AG09319 (cell line): ENCODE data around the gene BCR.

Experiments
- DNase-seq: peaks from one replicate; pipeline ENCODE4 v3.0.0-alpha.2; 2010; ENCODE audit warnings: low read depth; ENCODE audit errors: extremely low read depth
- TF ChIP-seq, protein P1 (sequence below): IDR thresholded peaks from 2 replicates; pipeline ENCODE4 v1.5.1; 2011; ENCODE audit warnings: low read depth, mild to moderate bottlenecking, inconsistent platforms, low read length, moderate library complexity

BCR gene

DNA sequence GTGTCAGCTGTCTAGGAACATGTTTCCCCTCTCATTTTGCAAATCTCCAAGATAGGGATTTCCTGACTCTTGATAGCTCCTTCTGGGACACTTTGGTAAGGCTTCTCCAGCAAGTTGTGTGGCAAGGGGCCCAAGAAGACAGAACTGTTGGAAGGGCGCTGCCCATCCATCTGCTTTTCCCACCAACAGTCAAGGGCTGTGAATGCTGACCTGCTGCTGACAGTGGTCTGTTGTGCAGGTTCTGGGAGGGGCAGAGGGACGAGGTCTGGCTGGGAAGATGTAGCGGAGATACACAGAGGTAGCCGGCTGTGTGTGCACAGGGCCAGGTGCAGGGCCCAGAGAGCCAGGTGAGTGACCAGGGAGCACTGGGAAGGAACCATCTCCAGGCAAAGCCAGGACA lies 12.2 kb downstream of the BCR start:
- no peak for DNase-seq
- TF ChIP-seq, protein P1, sequence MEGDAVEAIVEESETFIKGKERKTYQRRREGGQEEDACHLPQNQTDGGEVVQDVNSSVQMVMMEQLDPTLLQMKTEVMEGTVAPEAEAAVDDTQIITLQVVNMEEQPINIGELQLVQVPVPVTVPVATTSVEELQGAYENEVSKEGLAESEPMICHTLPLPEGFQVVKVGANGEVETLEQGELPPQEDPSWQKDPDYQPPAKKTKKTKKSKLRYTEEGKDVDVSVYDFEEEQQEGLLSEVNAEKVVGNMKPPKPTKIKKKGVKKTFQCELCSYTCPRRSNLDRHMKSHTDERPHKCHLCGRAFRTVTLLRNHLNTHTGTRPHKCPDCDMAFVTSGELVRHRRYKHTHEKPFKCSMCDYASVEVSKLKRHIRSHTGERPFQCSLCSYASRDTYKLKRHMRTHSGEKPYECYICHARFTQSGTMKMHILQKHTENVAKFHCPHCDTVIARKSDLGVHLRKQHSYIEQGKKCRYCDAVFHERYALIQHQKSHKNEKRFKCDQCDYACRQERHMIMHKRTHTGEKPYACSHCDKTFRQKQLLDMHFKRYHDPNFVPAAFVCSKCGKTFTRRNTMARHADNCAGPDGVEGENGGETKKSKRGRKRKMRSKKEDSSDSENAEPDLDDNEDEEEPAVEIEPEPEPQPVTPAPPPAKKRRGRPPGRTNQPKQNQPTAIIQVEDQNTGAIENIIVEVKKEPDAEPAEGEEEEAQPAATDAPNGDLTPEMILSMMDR = no peak

DNA sequence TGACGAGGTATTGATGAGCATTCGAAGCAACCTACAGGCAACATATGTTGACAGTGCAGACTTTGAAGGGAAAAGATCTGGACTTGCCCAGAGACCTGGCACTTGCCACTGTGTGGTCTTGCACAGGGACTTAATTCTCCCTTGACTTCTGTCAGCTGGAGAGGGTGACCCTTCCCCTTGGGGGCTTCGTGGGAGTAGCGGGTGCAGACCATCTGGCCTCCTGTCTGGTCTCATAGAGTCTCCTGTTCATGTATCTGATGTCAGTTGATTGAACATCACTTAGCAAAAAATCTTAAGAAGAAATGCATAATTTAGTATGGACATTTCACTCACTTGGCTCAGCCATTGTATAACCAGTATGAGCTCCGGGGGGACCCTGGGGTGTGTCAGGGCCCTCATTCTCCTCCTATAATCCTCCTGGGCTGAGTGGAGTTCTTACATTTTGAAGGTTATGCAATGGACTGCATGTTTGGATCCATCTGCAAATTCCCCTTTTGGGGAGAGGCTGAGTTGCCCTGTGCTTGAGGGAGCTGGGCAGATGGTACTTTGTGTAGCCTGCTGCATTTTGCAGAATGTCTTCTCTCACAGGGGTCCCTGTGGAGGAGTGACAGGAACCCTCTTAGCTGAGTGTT lies 13.0 kb downstream of the BCR start:
- TF ChIP-seq, protein P1 = no peak
- no peak for DNase-seq

DNA sequence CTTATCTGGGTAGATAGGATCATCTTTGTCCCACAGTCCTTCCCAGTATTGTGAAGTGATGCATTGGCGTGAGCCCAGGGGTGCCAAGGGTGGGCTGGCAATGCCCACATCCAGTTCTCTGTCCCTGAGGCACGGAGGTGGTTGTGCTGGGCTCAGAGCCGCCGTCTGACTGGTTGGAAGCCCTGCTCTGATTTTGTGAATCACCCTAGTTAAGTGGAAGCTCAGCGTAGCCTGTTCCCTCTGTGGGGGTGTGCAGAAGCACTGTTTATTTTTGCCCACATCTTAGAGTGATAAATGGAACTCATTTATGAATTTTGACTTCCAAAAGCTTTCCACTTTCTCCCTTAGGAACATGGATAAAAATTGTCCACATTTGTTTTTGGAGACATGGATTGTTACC lies 13.6 kb downstream of the BCR start:
- TF ChIP-seq, protein P1 = no peak
- no peak for DNase-seq

DNA sequence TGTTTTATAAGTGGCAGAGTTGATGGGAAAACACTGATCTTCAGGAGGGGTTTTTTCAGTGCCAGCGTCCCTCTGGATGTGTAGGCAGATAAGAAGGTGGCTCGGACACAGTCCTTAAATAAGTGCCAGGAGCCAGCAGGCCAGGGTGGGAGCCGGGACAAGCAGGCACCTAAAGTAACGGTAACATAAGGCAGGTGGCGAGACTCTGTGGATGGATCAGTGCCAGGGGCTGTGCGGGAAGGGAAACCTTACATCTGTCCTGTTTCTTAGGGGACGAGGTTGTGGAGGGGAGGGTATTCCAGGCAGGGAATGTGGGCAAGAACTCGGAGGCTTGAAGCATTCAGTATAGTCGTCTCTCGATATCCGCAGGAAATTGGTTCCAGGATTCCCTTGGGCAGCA lies 15.9 kb downstream of the BCR start:
- no peak for DNase-seq
- TF ChIP-seq, protein P1 = no peak

DNA sequence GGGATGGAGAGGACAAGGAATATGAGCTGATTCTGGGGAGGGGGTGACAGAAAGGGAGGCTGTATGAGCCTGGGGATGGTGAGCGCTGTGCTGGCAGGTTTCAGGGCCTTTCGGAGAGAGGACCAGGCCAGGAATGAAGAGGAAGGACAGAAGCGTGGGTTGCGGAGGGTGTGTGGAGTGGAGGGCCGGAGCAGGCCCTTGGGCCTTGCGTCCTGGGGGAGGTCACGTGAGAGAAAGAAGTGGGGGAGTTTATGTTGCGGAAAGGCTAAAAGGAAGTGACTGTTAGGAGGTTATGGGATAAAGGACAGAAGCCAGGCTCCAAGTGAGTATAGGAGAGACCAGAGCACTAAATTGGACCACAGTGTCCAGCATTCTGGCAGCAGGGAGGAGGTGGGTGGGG lies 17.5 kb downstream of the BCR start:
- TF ChIP-seq, protein P1 = no peak
- no peak for DNase-seq

DNA sequence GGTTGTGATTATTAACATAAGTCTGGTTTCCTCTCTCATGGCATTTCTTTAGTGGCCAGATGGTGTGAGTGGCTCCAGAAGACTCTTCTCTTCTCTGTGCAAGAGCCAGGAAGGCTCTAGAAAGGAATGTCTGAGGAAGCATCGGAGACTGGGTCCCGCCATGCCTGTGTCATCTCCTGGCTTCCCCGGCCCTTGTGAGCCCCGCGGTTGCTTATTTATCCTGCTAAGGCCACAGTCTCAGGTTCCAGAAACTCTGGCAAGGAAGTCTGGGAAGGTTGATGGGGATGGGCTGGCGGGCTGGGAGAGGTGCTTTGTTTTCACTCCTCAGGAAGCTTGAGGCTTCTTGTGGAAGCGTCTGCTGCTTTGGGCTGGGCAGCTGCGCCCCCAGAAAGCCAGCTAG lies 18.9 kb downstream of the BCR start:
- no peak for DNase-seq
- TF ChIP-seq, protein P1 = no peak

DNA sequence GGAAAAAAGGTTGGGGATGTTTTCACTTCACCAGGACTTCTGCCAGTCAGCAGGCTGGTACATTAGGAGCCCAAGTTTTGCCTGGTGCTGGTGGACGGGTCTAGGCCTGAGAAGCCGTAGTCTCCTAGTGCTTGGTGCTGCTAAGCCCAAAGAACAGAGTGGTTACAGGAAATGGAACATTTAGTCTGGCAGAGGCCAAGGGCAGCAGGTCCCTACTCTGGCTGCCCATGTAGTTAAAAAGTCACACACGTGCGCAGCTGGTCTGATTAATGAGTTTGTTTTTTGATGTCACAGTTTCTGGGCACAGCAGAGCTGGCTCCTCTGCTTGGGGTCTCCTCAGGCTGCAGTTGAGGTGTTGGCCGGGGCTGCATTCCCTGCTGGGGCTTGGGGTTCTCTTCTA lies 20.6 kb downstream of the BCR start:
- DNase-seq = no peak
- TF ChIP-seq, protein P1 = no peak
